Measurements from ENCODE around the gene GIMAP8. TPM values are rescaled to one million over a fixed set of nuclear protein-coding genes. Genes with fewer than 3 reads are reported as not detected.

The GIMAP8 gene
- total RNA-seq, 1 experiment from 2014 or later, result 0.10 TPM

- Histone ChIP-seq H3K27me3 (ENCODE audit: control insufficient read depth, insufficient read depth, low read length) (peaks cover 18% of the 10 kb centered on the region), H3K4me1 (ENCODE audit: control insufficient read depth, insufficient read depth, low read length) (no peaks in the 10 kb centered on the region), H3K4me3 (ENCODE audit: low read depth in 2 of 2, low read length in 2 of 2) (no peak overlapping the region), H3K27ac (ENCODE audit: low read length) (no peak overlapping the region), H3K9me3 (ENCODE audit: control insufficient read depth, insufficient read depth, low read depth, low read length) (no peaks in the 10 kb centered on the region), H3K36me3 (ENCODE audit: control insufficient read depth, insufficient read depth, low read length) (no peaks in the 10 kb centered on the region)
- DNase-seq (ENCODE audit: low read depth, low spot score) (no peak), ATAC-seq (no peak)
- intact Hi-C loops (cut with micrococcal nuclease; ENCODE audit: unreplicated experiment), result no loop called here
- no TSS peak for BruUV-seq (replicated peaks)
- ChIA-PET POLR2A (no interaction called here), CTCF (no interaction called here)
- TF ChIP-seq POLR2AphosphoS5 (IDR thresholded peaks at IDR 0.05; ENCODE audit: low read depth, low read length), result no peak
- no peak for TF ChIP-seq REST (IDR thresholded peaks at IDR 0.05; ENCODE audit: insufficient read depth in 1 of 2, low read depth in 2 of 2, low read length in 1 of 2)
- TF ChIP-seq TCF7L2 (IDR thresholded peaks at IDR 0.05; ENCODE audit: low read depth, low read length), result no peak
- in situ Hi-C loops (cut with HindIII; ENCODE audit: low pct_unique_long_range_greater_than_20kb, low sequenced_read_pairs), result no loop called here
These were observed 14.5 kb downstream of the GIMAP8 start for GRCh38 chr7:150464962-150465361.

- POLR2A ChIA-PET, result interaction anchor here (0.5 kb wide), 1 partner anchor 10 kb away, joined by 5 read pairs; no protein-coding TSS in a partner anchor
- TF ChIP-seq TCF7L2 (IDR thresholded peaks at IDR 0.05; ENCODE audit: low read depth, low read length) (no peak), REST (IDR thresholded peaks at IDR 0.05; ENCODE audit: insufficient read depth in 1 of 2, low read depth in 2 of 2, low read length in 1 of 2) (no peak), CTCF (IDR thresholded peaks at IDR 0.05) (no peak), POLR2AphosphoS5 (IDR thresholded peaks at IDR 0.05; ENCODE audit: low read depth, low read length) (no peak), SIN3A (IDR thresholded peaks at IDR 0.05; ENCODE audit: borderline replicate concordance, insufficient read depth, low read depth, low read length) (no peak)
- H3K27me3 ChIP-seq (ENCODE audit: control insufficient read depth, insufficient read depth, low read length), result peaks cover 18% of the 10 kb centered on the region
- no peak overlapping the region for H3K27ac ChIP-seq (ENCODE audit: low read length)
- in situ Hi-C loops (cut with HindIII; ENCODE audit: low pct_unique_long_range_greater_than_20kb, low sequenced_read_pairs) (no loop called here), intact Hi-C loops (cut with micrococcal nuclease; ENCODE audit: unreplicated experiment) (no loop called here)
- no peak for DNase-seq (ENCODE audit: low read depth, low spot score)
- CTCF ChIA-PET, result no interaction called here
- no peak for ATAC-seq
- BruUV-seq (replicated peaks), result no TSS peak
- no peak overlapping the region for H3K4me3 ChIP-seq (ENCODE audit: low read depth in 2 of 2, low read length in 2 of 2)
- H3K9me3 ChIP-seq (ENCODE audit: control insufficient read depth, insufficient read depth, low read depth, low read length), result no peaks in the 10 kb centered on the region
- no peaks in the 10 kb centered on the region for H3K4me1 ChIP-seq (ENCODE audit: control insufficient read depth, insufficient read depth, low read length)
- no peaks in the 10 kb centered on the region for H3K36me3 ChIP-seq (ENCODE audit: control insufficient read depth, insufficient read depth, low read length)
These were observed 15.0 kb downstream of the GIMAP8 start for GRCh38 chr7:150465414-150465813.
